NB4 (cell line): ENCODE results near the gene ZNF316.

Source experiments
- DNase-seq: peaks from one replicate; pipeline ENCODE4 v3.0.0; 2010; ENCODE audit warnings: low read depth
- H3K4me3 ChIP-seq: one replicate; pipeline ENCODE4 v1.5.1; 2011; ENCODE audit warnings: mild to moderate bottlenecking, low read depth, low read length, moderate library complexity
- MYC ChIP-seq: IDR thresholded peaks from 2 replicates; pipeline ENCODE4 v1.6.1; 2011; ENCODE audit warnings: low read depth, low read length
- POLR2A ChIP-seq: IDR thresholded peaks from 2 replicates; pipeline ENCODE4 v1.6.1; 2011; ENCODE audit warnings: mild to moderate bottlenecking; ENCODE audit not compliant: insufficient read length; ENCODE audit errors: extremely low read depth
- TF ChIP-seq, protein P1 (sequence below): IDR thresholded peaks from 2 replicates; pipeline ENCODE4 v1.6.1; 2011; ENCODE audit warnings: low read depth, low read length
- TF ChIP-seq, protein P2 (sequence below): IDR thresholded peaks from one replicate; pipeline ENCODE4 v1.5.1; 2012; ENCODE audit warnings: low read depth, low read length

The ZNF316 gene

DNA sequence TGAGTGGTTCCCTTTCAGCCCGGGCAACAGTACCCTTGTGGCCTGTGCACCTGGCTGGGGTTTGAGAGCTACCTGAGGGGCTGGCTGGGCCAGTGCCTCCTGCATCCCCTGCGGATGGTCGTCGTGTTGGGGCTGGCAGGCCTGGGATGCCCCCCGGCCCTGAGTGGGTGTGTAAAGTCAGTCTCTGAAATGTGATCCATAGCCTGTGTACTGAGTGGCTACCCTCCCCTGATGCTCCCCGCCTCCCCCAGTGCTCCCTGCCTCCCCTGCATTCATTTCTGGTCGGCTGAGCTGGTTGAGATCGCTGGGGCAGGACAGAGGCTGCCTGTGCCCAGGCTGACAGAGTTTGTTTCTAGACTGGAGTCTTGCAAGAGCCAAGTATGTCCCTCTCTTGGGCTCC is 9.3 kb downstream of the ZNF316 start:
- no peak for DNase-seq
- no peak for TF ChIP-seq MYC
- TF ChIP-seq, protein P1, sequence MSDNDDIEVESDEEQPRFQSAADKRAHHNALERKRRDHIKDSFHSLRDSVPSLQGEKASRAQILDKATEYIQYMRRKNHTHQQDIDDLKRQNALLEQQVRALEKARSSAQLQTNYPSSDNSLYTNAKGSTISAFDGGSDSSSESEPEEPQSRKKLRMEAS: no peak
- no peak overlapping the region for H3K4me3 ChIP-seq

DNA sequence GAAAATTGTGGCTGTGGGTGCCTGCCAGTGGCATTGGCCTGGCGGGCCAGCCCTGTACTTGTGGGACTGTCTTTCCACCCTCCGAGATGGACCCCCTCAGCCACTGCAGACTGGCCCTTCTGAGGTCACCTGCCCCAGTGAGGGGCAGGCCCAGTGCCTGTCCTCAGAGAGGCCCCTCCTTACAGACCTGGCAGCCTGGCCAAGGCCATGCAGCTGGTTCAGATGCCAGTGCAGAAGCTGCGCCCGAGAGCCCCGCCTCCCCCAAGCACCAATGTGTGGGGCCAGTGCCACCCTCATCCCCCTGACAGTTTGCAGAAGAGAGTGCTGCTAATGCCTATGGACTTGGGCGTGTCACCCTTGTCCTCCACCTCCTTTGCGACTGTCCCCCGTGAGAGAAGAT is 10.0 kb downstream of the ZNF316 start:
- TF ChIP-seq, protein P1: no peak
- TF ChIP-seq, protein P2, sequence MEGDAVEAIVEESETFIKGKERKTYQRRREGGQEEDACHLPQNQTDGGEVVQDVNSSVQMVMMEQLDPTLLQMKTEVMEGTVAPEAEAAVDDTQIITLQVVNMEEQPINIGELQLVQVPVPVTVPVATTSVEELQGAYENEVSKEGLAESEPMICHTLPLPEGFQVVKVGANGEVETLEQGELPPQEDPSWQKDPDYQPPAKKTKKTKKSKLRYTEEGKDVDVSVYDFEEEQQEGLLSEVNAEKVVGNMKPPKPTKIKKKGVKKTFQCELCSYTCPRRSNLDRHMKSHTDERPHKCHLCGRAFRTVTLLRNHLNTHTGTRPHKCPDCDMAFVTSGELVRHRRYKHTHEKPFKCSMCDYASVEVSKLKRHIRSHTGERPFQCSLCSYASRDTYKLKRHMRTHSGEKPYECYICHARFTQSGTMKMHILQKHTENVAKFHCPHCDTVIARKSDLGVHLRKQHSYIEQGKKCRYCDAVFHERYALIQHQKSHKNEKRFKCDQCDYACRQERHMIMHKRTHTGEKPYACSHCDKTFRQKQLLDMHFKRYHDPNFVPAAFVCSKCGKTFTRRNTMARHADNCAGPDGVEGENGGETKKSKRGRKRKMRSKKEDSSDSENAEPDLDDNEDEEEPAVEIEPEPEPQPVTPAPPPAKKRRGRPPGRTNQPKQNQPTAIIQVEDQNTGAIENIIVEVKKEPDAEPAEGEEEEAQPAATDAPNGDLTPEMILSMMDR: no peak
- TF ChIP-seq MYC: no peak
- TF ChIP-seq POLR2A: no peak
- no peak for DNase-seq
- no peak overlapping the region for H3K4me3 ChIP-seq

DNA sequence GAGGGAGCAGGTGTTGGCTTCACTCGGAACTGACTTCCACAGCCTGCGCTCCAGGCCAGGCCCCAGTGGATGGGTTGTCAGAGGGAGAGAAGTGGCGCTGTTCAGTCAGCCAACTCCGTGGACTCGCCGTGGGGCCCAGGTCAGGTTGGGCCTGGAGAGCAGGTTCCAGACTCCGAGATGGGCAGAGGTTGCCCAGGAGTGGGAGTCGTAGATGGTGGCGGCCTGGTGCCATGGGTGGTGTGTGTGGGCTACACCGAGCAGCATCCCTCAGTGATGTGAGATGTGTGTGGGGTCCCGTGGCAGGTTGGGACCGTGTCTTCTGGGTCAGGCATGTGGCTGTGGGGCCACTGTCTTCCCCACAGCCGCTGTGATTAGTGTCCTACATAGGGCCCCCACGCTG is 10.4 kb downstream of the ZNF316 start:
- no peak overlapping the region for H3K4me3 ChIP-seq
- TF ChIP-seq, protein P2: no peak
- TF ChIP-seq, protein P1: no peak
- TF ChIP-seq POLR2A: no peak
- DNase-seq: no peak

DNA sequence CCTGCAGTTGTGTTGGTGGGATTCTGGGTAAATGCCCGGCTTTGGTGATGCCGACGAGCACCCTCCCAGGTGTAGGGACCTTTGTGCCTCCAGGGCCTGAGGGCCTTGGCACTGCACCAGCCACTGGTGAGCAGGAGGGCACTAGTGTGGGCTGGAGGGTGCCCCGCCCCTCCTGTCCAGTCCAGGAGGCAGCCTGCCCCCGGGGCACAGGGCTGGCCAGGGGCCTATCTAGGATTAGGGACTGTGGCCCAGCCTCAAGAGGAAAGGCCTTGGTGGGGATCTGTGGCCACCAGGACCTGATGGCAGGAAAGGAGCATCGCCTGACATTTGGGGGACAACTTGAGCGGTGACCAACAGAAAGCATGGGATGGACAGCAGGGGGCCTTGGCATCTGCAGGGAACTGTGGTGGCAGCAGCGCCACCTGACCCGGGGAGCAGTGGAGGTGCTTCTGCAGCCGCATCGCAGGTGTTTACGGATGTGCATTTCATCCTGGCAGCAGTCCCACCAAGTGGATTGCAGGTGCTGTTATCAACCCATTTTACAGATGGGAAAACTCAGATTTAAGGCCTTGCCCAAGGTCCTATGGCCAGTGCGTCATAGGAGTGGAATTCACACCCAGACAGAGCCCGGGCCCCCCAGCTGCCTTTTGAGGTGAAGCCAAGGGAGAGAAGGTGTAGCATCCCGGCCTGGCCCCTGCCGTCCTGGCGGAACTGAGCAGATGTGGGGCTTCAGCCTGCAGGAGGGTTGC is 11.1 kb downstream of the ZNF316 start:
- H3K4me3 ChIP-seq: no peak overlapping the region

DNA sequence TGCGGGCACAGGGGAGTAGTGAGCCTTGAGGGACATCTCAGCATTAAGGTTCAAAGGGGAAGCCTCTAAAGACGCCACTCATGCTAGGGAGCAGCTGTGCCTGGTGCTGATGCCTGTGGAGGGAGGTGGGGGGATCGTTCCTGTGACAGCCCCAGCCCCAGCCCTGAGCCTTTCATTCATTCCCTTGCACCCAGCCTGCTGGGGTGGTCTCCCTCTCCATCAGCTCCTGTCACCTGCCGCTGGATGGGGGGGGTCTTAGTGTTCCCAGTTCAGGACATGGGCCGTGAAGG is 11.6 kb downstream of the ZNF316 start:
- no peak for DNase-seq
- TF ChIP-seq, protein P2: no peak
- TF ChIP-seq, protein P1: no peak
- H3K4me3 ChIP-seq: no peak overlapping the region

More for the DNA sequence above, 11.1 kb downstream of the ZNF316 start:
- TF ChIP-seq, protein P2: no peak
- TF ChIP-seq POLR2A (no peak), MYC (no peak)
- TF ChIP-seq, protein P1: no peak
- no peak for DNase-seq

DNA sequence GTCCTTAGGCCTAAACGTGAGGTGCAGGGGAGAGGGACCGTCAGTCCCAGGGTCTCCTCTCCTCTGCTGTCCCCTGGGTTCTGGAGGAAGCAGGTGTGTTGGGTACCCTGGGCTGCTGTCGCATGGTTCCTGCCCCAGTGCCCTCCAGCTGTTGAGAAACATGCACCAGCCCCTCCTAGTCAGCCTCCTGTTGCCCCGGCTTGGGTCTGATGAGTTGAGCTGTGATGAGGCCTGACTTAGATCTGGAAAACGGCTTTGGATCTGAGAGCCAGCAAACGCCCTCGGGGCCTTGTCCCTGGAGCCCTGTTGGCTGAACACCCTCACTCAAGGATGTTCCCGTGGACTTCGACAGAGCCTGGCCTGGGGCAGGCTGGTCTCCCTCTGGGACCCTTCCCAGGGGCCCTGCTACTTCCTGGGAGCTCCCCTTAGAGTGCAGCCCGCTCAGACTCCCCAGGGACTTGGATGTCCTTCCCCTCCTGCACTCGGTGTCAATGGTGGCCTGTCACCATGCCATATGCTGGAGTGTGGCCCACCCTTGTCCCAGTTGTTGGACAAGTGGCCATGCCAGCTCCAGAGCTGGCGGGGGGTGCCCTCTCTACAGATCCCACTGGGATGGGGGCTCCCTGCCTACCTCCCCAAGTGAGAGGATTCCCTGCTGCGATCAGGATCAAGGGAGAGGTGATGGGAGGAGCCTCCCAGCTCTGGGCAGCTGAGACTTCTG is 12.3 kb downstream of the ZNF316 start:
- DNase-seq: no peak
- no peak overlapping the region for H3K4me3 ChIP-seq
- TF ChIP-seq, protein P2: no peak
- TF ChIP-seq POLR2A: no peak
- no peak for TF ChIP-seq MYC
- TF ChIP-seq, protein P1: no peak
